ENCODE measurements around the gene POP4. TPM values are rescaled to one million over a fixed set of nuclear protein-coding genes. Genes with fewer than 3 reads are reported as not detected.

The POP4 gene
- total and polyA plus RNA-seq, 2 donors (not counting 3 experiments of a cell fraction or from before 2014, with no cell fraction given) = 56.2 to 64.4 TPM

DNA sequence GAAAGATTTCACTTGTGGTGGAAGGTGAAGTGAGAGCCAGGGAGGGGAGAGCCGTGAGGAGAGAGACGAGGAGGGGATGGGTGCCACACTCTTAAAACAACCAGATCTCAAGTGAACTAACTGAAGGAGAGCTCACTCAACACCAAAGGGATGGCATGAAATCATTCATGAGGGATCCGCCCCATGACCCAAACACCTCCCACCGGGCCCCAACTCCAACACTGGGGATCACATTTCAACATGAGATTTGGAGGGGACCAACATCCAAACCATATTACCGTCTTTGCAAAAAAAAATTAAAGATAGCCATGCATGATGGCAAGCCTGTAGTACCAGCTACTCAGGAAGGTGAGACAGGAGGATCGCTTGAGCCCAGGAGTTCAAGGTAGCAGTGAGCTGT is 34.9 kb upstream of the POP4 start:
- intact Hi-C loops (cut with micrococcal nuclease) (no loop called here), dilution Hi-C loops (cut with MboI; ENCODE audit: extremely low pct_ligation_motif_present, low sequenced_read_pairs) (no loop called here)
- Histone ChIP-seq H3K27me3 (ENCODE audit: control insufficient read depth in 2 of 2, insufficient read depth in 2 of 2, low read length in 2 of 2) (no peaks in the 10 kb centered on the region), H3K4me3 (replicated peaks in 1 of 3; ENCODE audit: insufficient read depth in 1 of 3, low read depth in 1 of 3, low read length in 3 of 3) (no peak overlapping the region), H3K4me1 (ENCODE audit: control insufficient read depth, extremely low read depth, insufficient read depth, low read length) (no peaks in the 10 kb centered on the region), H3K9ac (replicated peaks; ENCODE audit: extremely low read depth, insufficient read depth, low read length) (no peak overlapping the region), H4K20me1 (replicated peaks; ENCODE audit: control insufficient read depth, extremely low read depth, insufficient read depth, low read length) (no peaks in the 10 kb centered on the region), H3K79me2 (ENCODE audit: control insufficient read depth, insufficient read depth, low read length) (no peaks in the 10 kb centered on the region), H3K27ac (ENCODE audit: insufficient read depth, low read depth, low read length) (no peak overlapping the region), H2AFZ (ENCODE audit: low read depth, low read length) (no peak overlapping the region), H3K9me3 (replicated peaks; ENCODE audit: control insufficient read depth, insufficient read depth, low read length) (no peaks in the 10 kb centered on the region), H3K36me3 (ENCODE audit: control insufficient read depth in 2 of 2, extremely low read depth in 1 of 2, insufficient read depth in 2 of 2, low read length in 2 of 2) (no peaks in the 10 kb centered on the region), H3K9me1 (replicated peaks; ENCODE audit: control insufficient read depth, extremely low read depth, insufficient read depth, low read length) (no peaks in the 10 kb centered on the region), H3K4me2 (ENCODE audit: insufficient read depth, low read length) (no peak overlapping the region)
- DNase-seq (ENCODE audit: low read depth, low spot score) (no peak), FAIRE-seq (no peak)
- BruUV-seq (replicated peaks) = no TSS peak
- no peak for TF ChIP-seq POLR2AphosphoS5 (IDR thresholded peaks at IDR 0.05; ENCODE audit: insufficient read depth, low read depth, low read length)
- no peak for TF ChIP-seq POLR2A (IDR thresholded peaks at IDR 0.05; ENCODE audit: low read depth, low read length)
- no peak for TF ChIP-seq EZH2 (IDR thresholded peaks at IDR 0.05; ENCODE audit: borderline replicate concordance, low read depth, low read length, severe bottlenecking)
- TF ChIP-seq, protein P1, sequence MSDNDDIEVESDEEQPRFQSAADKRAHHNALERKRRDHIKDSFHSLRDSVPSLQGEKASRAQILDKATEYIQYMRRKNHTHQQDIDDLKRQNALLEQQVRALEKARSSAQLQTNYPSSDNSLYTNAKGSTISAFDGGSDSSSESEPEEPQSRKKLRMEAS (IDR thresholded peaks at IDR 0.05; ENCODE audit: insufficient read depth, insufficient read length) = no peak
- TF ChIP-seq FOS (IDR thresholded peaks at IDR 0.05; ENCODE audit: borderline replicate concordance, insufficient read depth, low read length) = no peak
- TF ChIP-seq, protein P2, sequence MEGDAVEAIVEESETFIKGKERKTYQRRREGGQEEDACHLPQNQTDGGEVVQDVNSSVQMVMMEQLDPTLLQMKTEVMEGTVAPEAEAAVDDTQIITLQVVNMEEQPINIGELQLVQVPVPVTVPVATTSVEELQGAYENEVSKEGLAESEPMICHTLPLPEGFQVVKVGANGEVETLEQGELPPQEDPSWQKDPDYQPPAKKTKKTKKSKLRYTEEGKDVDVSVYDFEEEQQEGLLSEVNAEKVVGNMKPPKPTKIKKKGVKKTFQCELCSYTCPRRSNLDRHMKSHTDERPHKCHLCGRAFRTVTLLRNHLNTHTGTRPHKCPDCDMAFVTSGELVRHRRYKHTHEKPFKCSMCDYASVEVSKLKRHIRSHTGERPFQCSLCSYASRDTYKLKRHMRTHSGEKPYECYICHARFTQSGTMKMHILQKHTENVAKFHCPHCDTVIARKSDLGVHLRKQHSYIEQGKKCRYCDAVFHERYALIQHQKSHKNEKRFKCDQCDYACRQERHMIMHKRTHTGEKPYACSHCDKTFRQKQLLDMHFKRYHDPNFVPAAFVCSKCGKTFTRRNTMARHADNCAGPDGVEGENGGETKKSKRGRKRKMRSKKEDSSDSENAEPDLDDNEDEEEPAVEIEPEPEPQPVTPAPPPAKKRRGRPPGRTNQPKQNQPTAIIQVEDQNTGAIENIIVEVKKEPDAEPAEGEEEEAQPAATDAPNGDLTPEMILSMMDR (IDR thresholded peaks at IDR 0.05; ENCODE audit: extremely low read depth in 1 of 2, insufficient read depth in 1 of 2, low read depth in 1 of 2, low read length in 2 of 2) = no peak
- TF ChIP-seq GATA2 (IDR thresholded peaks at IDR 0.05; ENCODE audit: insufficient read depth, insufficient read length, low read depth, low read length) = no peak
- ChIA-PET POLR2A (no interaction called here), CTCF (no interaction called here)
